ENCODE data around the gene SLU7. TPM values are rescaled to one million over a fixed set of nuclear protein-coding genes. Genes with fewer than 3 reads are reported as not detected.

The SLU7 gene
- total RNA-seq, 3 donors from 2014 or later = 77.0 to 88.3 (median 86.3) TPM

- no peaks in the 10 kb centered on the region for H3K36me3 ChIP-seq
- no peak for DNase-seq (ENCODE audit: low spot score in 2 of 2)
- no peak for TF ChIP-seq POLR2AphosphoS5 (IDR thresholded peaks at IDR 0.05)
- no peak for TF ChIP-seq POLR2A (IDR thresholded peaks at IDR 0.05)
- no peak for TF ChIP-seq CTCF (IDR thresholded peaks at IDR 0.05)
- H3K27ac ChIP-seq = no peak overlapping the region
- H3K4me1 ChIP-seq = no peaks in the 10 kb centered on the region
- no peak overlapping the region for H3K4me3 ChIP-seq
- no peaks in the 10 kb centered on the region for H3K27me3 ChIP-seq
- H3K9me3 ChIP-seq = peaks cover 0 to 12% of the 10 kb centered on the region in 2 donors
- intact Hi-C loops (cut with DNase I; ENCODE audit: low total_unique reads) = no loop called here
Observed at GRCh38 chr5:160384681-160385080, 34.2 kb downstream of the SLU7 start.

GRCh38 chr5:160382346-160382745 is 36.5 kb downstream of the SLU7 start:
- Histone ChIP-seq H3K9me3 (peaks cover 0 to 6% of the 10 kb centered on the region in 2 donors), H3K4me1 (no peaks in the 10 kb centered on the region), H3K4me3 (no peak overlapping the region), H3K27me3 (no peaks in the 10 kb centered on the region), H3K36me3 (no peaks in the 10 kb centered on the region), H3K27ac (no peak overlapping the region)
- no peak for TF ChIP-seq POLR2AphosphoS5 (IDR thresholded peaks at IDR 0.05)
- no peak for TF ChIP-seq POLR2A (IDR thresholded peaks at IDR 0.05)
- no peak for TF ChIP-seq CTCF (IDR thresholded peaks at IDR 0.05)
- no peak for DNase-seq (ENCODE audit: low spot score in 2 of 2)
- intact Hi-C loops (cut with DNase I; ENCODE audit: low total_unique reads) = no loop called here

- no peak overlapping the region for H3K27ac ChIP-seq
- no peak for TF ChIP-seq POLR2A (IDR thresholded peaks at IDR 0.05)
- TF ChIP-seq CTCF (IDR thresholded peaks at IDR 0.05) = no peak
- no peak for TF ChIP-seq POLR2AphosphoS5 (IDR thresholded peaks at IDR 0.05)
- intact Hi-C loops (cut with DNase I; ENCODE audit: low total_unique reads) = no loop called here
- no peaks in the 10 kb centered on the region for H3K4me1 ChIP-seq
- no peaks in the 10 kb centered on the region for H3K27me3 ChIP-seq
- H3K36me3 ChIP-seq = no peaks in the 10 kb centered on the region
- no peak overlapping the region for H3K4me3 ChIP-seq
- no peaks in the 10 kb centered on the region for H3K9me3 ChIP-seq
- DNase-seq (ENCODE audit: low spot score in 2 of 2) = no peak
Observed at GRCh38 chr5:160380041-160380440, 38.8 kb downstream of the SLU7 start.

- DNase-seq (ENCODE audit: low spot score in 2 of 2) = no peak
- H3K4me3 ChIP-seq = no peak overlapping the region
- TF ChIP-seq POLR2A (IDR thresholded peaks at IDR 0.05) (no peak), CTCF (IDR thresholded peaks at IDR 0.05) (no peak), POLR2AphosphoS5 (IDR thresholded peaks at IDR 0.05) (no peak)
- H3K4me1 ChIP-seq = no peaks in the 10 kb centered on the region
- no peaks in the 10 kb centered on the region for H3K9me3 ChIP-seq
- intact Hi-C loops (cut with DNase I; ENCODE audit: low total_unique reads) = no loop called here
- H3K27me3 ChIP-seq = no peaks in the 10 kb centered on the region
- H3K27ac ChIP-seq = no peak overlapping the region
- H3K36me3 ChIP-seq = no peaks in the 10 kb centered on the region
Observed at GRCh38 chr5:160379511-160379910, 39.4 kb downstream of the SLU7 start.

GRCh38 chr5:160378330-160378729 is 40.6 kb downstream of the SLU7 start:
- TF ChIP-seq POLR2A (IDR thresholded peaks at IDR 0.05) (no peak), CTCF (IDR thresholded peaks at IDR 0.05) (no peak), POLR2AphosphoS5 (IDR thresholded peaks at IDR 0.05) (no peak)
- intact Hi-C loops (cut with DNase I; ENCODE audit: low total_unique reads) = no loop called here
- no peak for DNase-seq (ENCODE audit: low spot score in 2 of 2)
- no peak overlapping the region for H3K27ac ChIP-seq
- no peaks in the 10 kb centered on the region for H3K36me3 ChIP-seq
- no peaks in the 10 kb centered on the region for H3K27me3 ChIP-seq
- no peak overlapping the region for H3K4me3 ChIP-seq
- no peaks in the 10 kb centered on the region for H3K4me1 ChIP-seq
- H3K9me3 ChIP-seq = no peaks in the 10 kb centered on the region
